Stimulated activated CD4-positive, alpha-beta T cell treated with anti-CD3 and anti-CD28 coated beads, TNF-alpha, amount 100 ng/mL, for 24 hours (primary cell): ENCODE results near the gene MINK1.

Source experiments
- DNase-seq, 3 experiments: peaks; one replicate each; pipeline ENCODE4 v3.0.0-alpha.2; 2020; ENCODE audit warnings: low read depth in 3 of 3

MINK1 gene

GRCh38 chr17:4933646-4934045, 100.5 kb downstream of the MINK1 start:
- DNase-seq = no peak

GRCh38 chr17:4934173-4934979, 101.2 kb downstream of the MINK1 start:
- DNase-seq = no peak

GRCh38 chr17:4935650-4936049, 102.5 kb downstream of the MINK1 start:
- DNase-seq = no peak

GRCh38 chr17:4936436-4936835, 103.3 kb downstream of the MINK1 start:
- no peak for DNase-seq

- DNase-seq = no peak
These were observed 104.4 kb downstream of the MINK1 start for GRCh38 chr17:4937553-4937952.

- DNase-seq = no peak
These were observed 104.9 kb downstream of the MINK1 start for GRCh38 chr17:4938069-4938491.

- no peak for DNase-seq
These were observed 105.8 kb downstream of the MINK1 start for GRCh38 chr17:4938688-4939545.

- no peak for DNase-seq
These were observed 106.3 kb downstream of the MINK1 start for GRCh38 chr17:4939546-4939795.

- DNase-seq = peak; percentile 89 to 94 (median 92)
These were observed 106.8 kb downstream of the MINK1 start, which contains the start of the genes RNF167 and SLC25A11 for GRCh38 chr17:4939796-4940554. Gene RNF167 (plus strand): TSS chr17:4940268. CDS start chr17:4940910, 642 bp downstream. Gene SLC25A11 (minus strand): TSS chr17:4940046. CDS start chr17:4939910, 136 bp downstream.

GRCh38 chr17:4940555-4941318, 107.6 kb downstream of the MINK1 start:
- DNase-seq = peak in 1 of 3 experiments; percentile 44

GRCh38 chr17:4941319-4941610, 108.1 kb downstream of the MINK1 start:
- no peak for DNase-seq

- DNase-seq = no peak
These were observed 109.8 kb downstream of the MINK1 start for GRCh38 chr17:4942760-4943508.

- peak in 1 of 3 experiments; percentile 58 for DNase-seq
These were observed 111.0 kb downstream of the MINK1 start for GRCh38 chr17:4944163-4944553.

GRCh38 chr17:4944554-4945175, 111.5 kb downstream of the MINK1 start:
- DNase-seq = peak in 1 of 3 experiments; percentile 46

- peak; percentile 72 to 86 (median 83) for DNase-seq
These were observed 112.2 kb downstream of the MINK1 start for GRCh38 chr17:4945176-4945943.

- no peak for DNase-seq
These were observed 112.8 kb downstream of the MINK1 start for GRCh38 chr17:4945944-4946280.

GRCh38 chr17:4946312-4946976, 113.3 kb downstream of the MINK1 start:
- DNase-seq = no peak

- no peak for DNase-seq
These were observed 113.9 kb downstream of the MINK1 start for GRCh38 chr17:4947010-4947410.
